Astrocyte (in vitro differentiated cells and primary cell): ENCODE measurements around the gene PRKG1. TPM values are rescaled to one million over a fixed set of nuclear protein-coding genes. Genes with fewer than 3 reads are reported as not detected.

ENCODE experiments used
- DNase-seq: peaks from one replicate; pipeline ENCODE4 v3.0.0-alpha.2; 2010; ENCODE audit warnings: low read depth
- FAIRE-seq: peaks from 2 replicates; lab custom pipeline; 2011; peaks lifted over from hg19 to GRCh38; lab: Jason Lieb, UNC
- H2AFZ ChIP-seq: 2 replicates; pipeline ENCODE4 v1.6.0; 2012; ENCODE audit warnings: low read depth, low read length, inconsistent platforms
- H3K27ac ChIP-seq: 2 replicates; pipeline ENCODE4 v1.5.1; 2011; ENCODE audit warnings: low read depth, low read length, inconsistent platforms
- H3K27me3 ChIP-seq: 2 replicates; pipeline ENCODE4 v1.6.0; 2011; ENCODE audit warnings: low read length, inconsistent platforms; ENCODE audit not compliant: insufficient read depth
- H3K36me3 ChIP-seq: 2 replicates; pipeline ENCODE4 v1.5.1; 2011; ENCODE audit warnings: low read length, inconsistent platforms; ENCODE audit not compliant: insufficient read depth
- H3K4me1 ChIP-seq: 2 replicates; pipeline ENCODE4 v1.5.1; 2011; ENCODE audit warnings: low read length, inconsistent platforms; ENCODE audit not compliant: insufficient read depth
- H3K4me2 ChIP-seq: 2 replicates; pipeline ENCODE4 v1.6.0; 2012; ENCODE audit warnings: low read length, inconsistent platforms
- H3K4me3 ChIP-seq: 2 replicates; pipeline ENCODE4 v1.5.1; 2011; ENCODE audit warnings: low read depth, mild to moderate bottlenecking, low read length, inconsistent platforms; ENCODE audit not compliant: insufficient read depth
- H3K79me2 ChIP-seq: 2 replicates; pipeline ENCODE4 v1.6.0; 2012; ENCODE audit warnings: mild to moderate bottlenecking, low read length, inconsistent platforms; ENCODE audit not compliant: insufficient read depth
- H3K9ac ChIP-seq: 2 replicates; pipeline ENCODE4 v1.6.0; 2012; ENCODE audit warnings: mild to moderate bottlenecking, low read length, inconsistent platforms
- H3K9me3 ChIP-seq: 2 replicates; pipeline ENCODE4 v1.5.1; 2012; ENCODE audit warnings: low read depth, mild to moderate bottlenecking, low read length, inconsistent platforms; ENCODE audit not compliant: insufficient read depth
- H4K20me1 ChIP-seq: 2 replicates; pipeline ENCODE4 v1.6.0; 2012; ENCODE audit warnings: low read length, inconsistent platforms; ENCODE audit not compliant: insufficient read depth
- H3K27ac Mint-ChIP-seq: one replicate; pipeline ENCODE4 v1.8.0; 2021; ENCODE audit warnings: mild to moderate bottlenecking, mixed read lengths; ENCODE audit not compliant: unreplicated experiment
- H3K27me3 Mint-ChIP-seq: one replicate; pipeline ENCODE4 v1.8.0; 2021; ENCODE audit warnings: low read depth, mixed read lengths; ENCODE audit not compliant: unreplicated experiment
- H3K36me3 Mint-ChIP-seq: one replicate; pipeline ENCODE4 v1.8.0; 2021; ENCODE audit warnings: low read depth, mixed read lengths; ENCODE audit not compliant: unreplicated experiment
- H3K4me1 Mint-ChIP-seq: one replicate; pipeline ENCODE4 v1.8.0; 2021; ENCODE audit warnings: low read depth, mixed read lengths; ENCODE audit not compliant: unreplicated experiment
- H3K4me3 Mint-ChIP-seq: one replicate; pipeline ENCODE4 v1.8.0; 2021; ENCODE audit warnings: mild to moderate bottlenecking, moderate library complexity, mixed read lengths; ENCODE audit not compliant: unreplicated experiment
- H3K9me3 Mint-ChIP-seq: one replicate; pipeline ENCODE4 v1.8.0; 2021; ENCODE audit warnings: mild to moderate bottlenecking, mixed read lengths; ENCODE audit not compliant: unreplicated experiment
- CTCF ChIP-seq: IDR thresholded peaks from 2 replicates; pipeline ENCODE4 v1.5.1; 2011; ENCODE audit warnings: low read depth, mild to moderate bottlenecking, inconsistent platforms, low read length, moderate library complexity; ENCODE audit not compliant: insufficient read depth
- EZH2 ChIP-seq: IDR thresholded peaks from 2 replicates; pipeline ENCODE4 v1.6.1; 2012; ENCODE audit warnings: mild to moderate bottlenecking, low read length, inconsistent platforms; ENCODE audit not compliant: insufficient read depth
- total RNA-seq: library from RNA; stranded (reverse); gene quantifications from 2 replicates; pipeline ENCODE4 v1.2.1, GENCODE V29; 2021

Gene PRKG1
- total RNA-seq, 1 donor from 2014 or later = 3.1 TPM

GRCh38 chr10:51821045-51821444 is 746.8 kb downstream of the PRKG1 start:
- no peaks in the 10 kb centered on the region for H3K79me2 ChIP-seq
- no peaks in the 10 kb centered on the region for H3K4me1 Mint-ChIP-seq
- H3K27ac Mint-ChIP-seq = no peak overlapping the region
- no peaks in the 10 kb centered on the region for H3K27me3 Mint-ChIP-seq
- no peaks in the 10 kb centered on the region for H3K9me3 ChIP-seq
- FAIRE-seq (no peak), DNase-seq (no peak)
- no peak overlapping the region for H3K4me3 ChIP-seq
- no peaks in the 10 kb centered on the region for H3K9me3 Mint-ChIP-seq
- no peaks in the 10 kb centered on the region for H3K36me3 ChIP-seq
- TF ChIP-seq CTCF (no peak), EZH2 (no peak)
- H4K20me1 ChIP-seq = no peaks in the 10 kb centered on the region
- no peak overlapping the region for H3K4me2 ChIP-seq
- H3K4me1 ChIP-seq = no peaks in the 10 kb centered on the region
- no peak overlapping the region for H3K4me3 Mint-ChIP-seq
- H3K9ac ChIP-seq = no peak overlapping the region
- no peaks in the 10 kb centered on the region for H3K27me3 ChIP-seq
- no peaks in the 10 kb centered on the region for H3K36me3 Mint-ChIP-seq
- H3K27ac ChIP-seq = no peak overlapping the region
- no peak overlapping the region for H2AFZ ChIP-seq

GRCh38 chr10:51821745-51822144 is 747.5 kb downstream of the PRKG1 start:
- DNase-seq = no peak
- Histone ChIP-seq H3K27me3 (no peaks in the 10 kb centered on the region), H3K79me2 (no peaks in the 10 kb centered on the region), H2AFZ (no peak overlapping the region), H3K4me3 (no peak overlapping the region), H3K9ac (no peak overlapping the region), H4K20me1 (no peaks in the 10 kb centered on the region), H3K4me1 (no peaks in the 10 kb centered on the region), H3K9me3 (no peaks in the 10 kb centered on the region), H3K27ac (no peak overlapping the region), H3K4me2 (no peak overlapping the region), H3K36me3 (no peaks in the 10 kb centered on the region)
- no peaks in the 10 kb centered on the region for H3K36me3 Mint-ChIP-seq
- no peaks in the 10 kb centered on the region for H3K9me3 Mint-ChIP-seq
- no peak for FAIRE-seq
- no peaks in the 10 kb centered on the region for H3K4me1 Mint-ChIP-seq
- no peak overlapping the region for H3K4me3 Mint-ChIP-seq
- no peaks in the 10 kb centered on the region for H3K27me3 Mint-ChIP-seq
- H3K27ac Mint-ChIP-seq = no peak overlapping the region
- no peak for TF ChIP-seq CTCF
- no peak for TF ChIP-seq EZH2

GRCh38 chr10:51832652-51833383 is 758.5 kb downstream of the PRKG1 start:
- H3K4me3 Mint-ChIP-seq = no peak overlapping the region
- no peaks in the 10 kb centered on the region for H3K27me3 Mint-ChIP-seq
- H3K36me3 Mint-ChIP-seq = no peaks in the 10 kb centered on the region
- H3K27ac Mint-ChIP-seq = peak overlapping the region; percentile 67
- peaks cover 9% of the 10 kb centered on the region for H3K9me3 Mint-ChIP-seq
- H3K4me1 ChIP-seq = peaks cover 6% of the 10 kb centered on the region
- no peaks in the 10 kb centered on the region for H3K9me3 ChIP-seq
- peak overlapping the region; percentile 58 for H3K27ac ChIP-seq
- peaks cover 6% of the 10 kb centered on the region for H3K4me1 Mint-ChIP-seq
- DNase-seq = peak; percentile 88
- no peaks in the 10 kb centered on the region for H4K20me1 ChIP-seq
- no peak overlapping the region for H3K4me3 ChIP-seq
- no peaks in the 10 kb centered on the region for H3K79me2 ChIP-seq
- peak; percentile 80 for FAIRE-seq
- peak overlapping the region; percentile 16 for H2AFZ ChIP-seq
- TF ChIP-seq EZH2 (no peak), CTCF (no peak)
- H3K4me2 ChIP-seq = peak overlapping the region; percentile 26
- no peaks in the 10 kb centered on the region for H3K36me3 ChIP-seq
- H3K27me3 ChIP-seq = no peaks in the 10 kb centered on the region
- H3K9ac ChIP-seq = no peak overlapping the region
